SK-N-MC (cell line): Measurements from ENCODE around the gene EOMES.

Source experiments
- EZH2 ChIP-seq: fragments of 200-600 bp; sonication (generic); IDR thresholded peaks from one replicate; pipeline ENCODE4 v1.6.1; 2017; ENCODE audit warnings: antibody characterized with exemption
- POLR2AphosphoS5 ChIP-seq: IDR thresholded peaks from 2 replicates; pipeline ENCODE4 v1.6.1; 2012; ENCODE audit warnings: mild to moderate bottlenecking, low read depth, low read length, borderline replicate concordance

GRCh38 chr3:27728195-27729087 is 6.3 kb upstream of the EOMES start:
- TF ChIP-seq POLR2AphosphoS5 (no peak), EZH2 (no peak)
